Activated naive CD8-positive, alpha-beta T cell treated with anti-CD3 and anti-CD28 coated beads, Interleukin-2, amount 10 ng/mL, durations not matched to agents 7 days and 5 days (primary cell): ENCODE data around the gene GADD45GIP1. TPM values are rescaled to one million over a fixed set of nuclear protein-coding genes. Genes with fewer than 3 reads are reported as not detected.
"Not testable (repeated sequence)": the region's sequence is repeated elsewhere in the genome, so short reads cannot be mapped to it uniquely, and the experiment has no call there.

Source experiments
- ATAC-seq: fragments of 150-1000 bp; cut with Tn5 transposase; one replicate; pipeline ENCODE4 v1.10.0; 2021; ENCODE audit warnings: low read depth, moderate library complexity
- POLR2A ChIA-PET: fragments of 350-600 bp; sonication (Branson Sonifier 250); formaldehyde crosslinking; loops from one replicate; lab custom pipeline; 2021; ENCODE audit warnings: antibody characterized with exemption; lab: Charles Lee
- DNase-seq: peaks from one replicate; pipeline ENCODE4 v3.0.0; 2021
- H3K27ac Mint-ChIP-seq: one replicate; pipeline ENCODE4 v1.8.0; 2022; ENCODE audit warnings: mild to moderate bottlenecking, mixed read lengths
- H3K27me3 Mint-ChIP-seq: one replicate; pipeline ENCODE4 v1.8.0; 2022; ENCODE audit warnings: mild to moderate bottlenecking, moderate library complexity, mixed read lengths
- H3K36me3 Mint-ChIP-seq: one replicate; pipeline ENCODE4 v1.8.0; 2021; ENCODE audit warnings: mild to moderate bottlenecking, mixed read lengths
- H3K4me1 Mint-ChIP-seq: one replicate; pipeline ENCODE4 v1.8.0; 2021; ENCODE audit warnings: mixed read lengths
- H3K4me3 Mint-ChIP-seq: one replicate; pipeline ENCODE4 v1.8.0; 2022; ENCODE audit warnings: mild to moderate bottlenecking, moderate library complexity, mixed read lengths
- H3K9me3 Mint-ChIP-seq: one replicate; pipeline ENCODE4 v1.8.0; 2021; ENCODE audit warnings: mixed read lengths
- microRNA-seq: library from miRNA; unstranded; fragments of <30 nt; microRNA quantifications from one replicate; pipeline ENCODE4 v1.2.0, GENCODE V29; 2022
- total RNA-seq, 2 experiments: library from RNA; stranded (reverse); gene quantifications; one replicate each; pipeline ENCODE4 v1.2.3, GENCODE V29; 2021

Gene GADD45GIP1
- total RNA-seq, 2 experiments from 2014 or later, result 18.4 to 19.4 TPM

- Mint-ChIP-seq H3K27me3 (no peaks in the 10 kb centered on the region), H3K27ac (peak overlapping the region; percentile 87), H3K4me3 (peak overlapping the region; percentile 64), H3K4me1 (peaks cover 28% of the 10 kb centered on the region), H3K9me3 (no peaks in the 10 kb centered on the region), H3K36me3 (peaks cover 7% of the 10 kb centered on the region)
- POLR2A ChIA-PET, result interaction anchor here (1.0 to 1.4 kb wide), 3 partner anchors 8 to 47 kb away, joined by 3 read pairs; no protein-coding TSS in a partner anchor
- no peak for ATAC-seq
- DNase-seq, result no peak
Measured at GRCh38 chr19:12918253-12918652, 38.8 kb downstream of the GADD45GIP1 start.

DNA sequence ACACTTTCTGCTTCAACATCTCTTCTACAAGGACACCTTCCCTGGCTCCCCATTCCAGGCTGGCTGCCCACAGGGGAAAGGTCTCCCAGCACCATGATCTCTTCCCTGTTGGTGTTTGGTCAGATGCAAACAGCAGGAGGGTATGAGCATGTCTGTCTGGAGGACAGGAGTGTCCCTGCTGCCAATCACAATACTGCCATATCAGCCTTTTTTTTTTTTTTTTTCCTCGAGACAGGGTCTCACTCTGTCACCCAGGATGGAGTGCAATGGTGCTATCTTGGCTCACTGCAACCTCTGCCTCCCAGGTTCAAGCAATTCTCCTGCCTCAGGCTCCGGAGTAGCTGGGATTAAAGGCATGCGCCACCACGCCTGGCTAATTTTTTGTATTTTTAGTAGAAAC, 41.2 kb downstream of the GADD45GIP1 start:
- not testable (repeated sequence) for DNase-seq, H3K27me3 Mint-ChIP-seq, H3K4me3 Mint-ChIP-seq, H3K9me3 Mint-ChIP-seq, H3K36me3 Mint-ChIP-seq, ATAC-seq
- peaks cover 31% of the 10 kb centered on the region for H3K4me1 Mint-ChIP-seq
- H3K27ac Mint-ChIP-seq, result peak overlapping the region; percentile 61
- POLR2A ChIA-PET, result interaction anchor here (0.5 to 3.6 kb wide), 3 partner anchors 17 to 140 kb away, joined by 4 to 25 read pairs (median 18); partner anchors contain the start of genes CALR and FARSA

DNA sequence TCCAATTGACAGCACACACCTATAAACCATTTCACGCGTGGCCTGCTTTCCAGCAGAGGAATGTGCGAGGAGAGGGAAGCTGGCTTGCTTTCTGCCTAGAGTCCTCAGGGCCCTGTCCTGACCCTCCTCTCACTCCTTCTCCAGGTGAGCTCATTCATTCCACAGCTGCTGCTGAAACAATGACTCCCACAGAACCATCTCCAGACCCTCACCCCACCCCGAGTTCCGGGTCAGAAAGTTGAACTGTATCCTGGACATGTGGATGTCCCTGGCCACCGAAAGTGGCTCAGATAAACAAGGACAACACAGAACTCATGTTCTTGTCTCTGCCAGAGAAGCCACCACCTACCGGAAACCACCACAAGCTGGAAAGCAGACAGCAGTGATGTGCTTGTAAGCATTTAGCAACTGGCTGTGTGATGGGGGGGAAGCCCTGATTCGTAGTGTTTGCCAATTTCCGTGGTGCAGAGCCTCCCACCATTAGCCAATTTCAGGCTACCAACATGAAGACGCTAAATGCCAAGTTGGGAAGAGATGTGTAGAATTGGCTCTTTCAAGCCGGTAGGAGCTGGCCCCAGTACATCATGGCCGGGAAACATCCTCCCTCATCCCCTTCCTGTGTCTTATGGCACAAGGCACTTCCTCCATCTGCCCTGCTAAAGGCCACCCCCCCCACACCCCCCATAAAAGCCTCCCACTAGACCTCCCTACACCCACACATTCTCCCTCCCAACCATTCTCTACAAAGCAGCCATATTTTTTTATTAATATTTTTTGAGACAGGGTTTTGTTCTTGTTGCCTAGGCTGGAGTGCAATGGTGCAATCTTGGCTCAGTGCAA, 43.0 kb downstream of the GADD45GIP1 start:
- ATAC-seq (peak; percentile 88), DNase-seq (peak; percentile 61)
- peaks cover 28% of the 10 kb centered on the region for H3K4me1 Mint-ChIP-seq
- peak overlapping the region; percentile 97 for H3K27ac Mint-ChIP-seq
- no peaks in the 10 kb centered on the region for H3K27me3 Mint-ChIP-seq
- no peaks in the 10 kb centered on the region for H3K9me3 Mint-ChIP-seq
- peak overlapping the region; percentile 70 for H3K4me3 Mint-ChIP-seq
- H3K36me3 Mint-ChIP-seq, result no peaks in the 10 kb centered on the region
- POLR2A ChIA-PET, result interaction anchor here (0.6 to 3.6 kb wide), 13 partner anchors 10 to 51 kb away, joined by 3 to 27 read pairs (median 5); partner anchors contain the start of genes CALR, DNASE2, FARSA and GCDH

DNA sequence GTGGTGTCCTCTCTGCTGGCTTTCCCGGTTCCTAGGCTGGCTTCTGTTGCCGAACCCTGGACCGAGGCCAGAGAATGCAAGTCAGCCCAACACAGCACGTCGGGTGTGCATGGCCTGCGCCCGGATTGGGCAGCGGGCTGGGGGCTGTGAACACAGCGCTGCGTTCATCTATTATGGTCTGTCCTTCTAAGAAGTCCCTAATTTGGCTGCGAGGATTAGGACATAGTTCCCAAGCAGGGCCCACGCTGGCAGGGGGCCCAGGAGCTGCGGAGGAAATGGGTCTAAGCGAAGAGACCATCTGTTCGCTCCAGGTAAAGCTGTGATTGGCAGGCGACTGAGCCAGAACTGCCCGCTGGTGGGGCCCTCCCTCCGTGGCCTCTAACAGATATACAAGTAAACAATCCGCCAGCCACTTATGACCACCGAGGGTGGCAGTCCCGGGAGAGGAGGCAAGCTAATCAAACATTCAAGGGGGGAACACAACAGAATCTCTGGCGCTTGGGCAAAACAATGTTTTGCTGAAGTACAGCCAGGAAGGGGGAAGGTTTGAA, 43.9 kb downstream of the GADD45GIP1 start:
- Mint-ChIP-seq H3K27ac (peak overlapping the region; percentile 73), H3K4me1 (peaks cover 25% of the 10 kb centered on the region), H3K9me3 (no peaks in the 10 kb centered on the region), H3K27me3 (no peaks in the 10 kb centered on the region), H3K4me3 (no peak overlapping the region), H3K36me3 (no peaks in the 10 kb centered on the region)
- ATAC-seq (no peak), DNase-seq (no peak)
- POLR2A ChIA-PET, result interaction anchor here (0.6 to 3.6 kb wide), 10 partner anchors 11 to 40 kb away, joined by 3 to 27 read pairs (median 8); partner anchors contain the start of genes CALR, DNASE2, FARSA and GCDH

DNA sequence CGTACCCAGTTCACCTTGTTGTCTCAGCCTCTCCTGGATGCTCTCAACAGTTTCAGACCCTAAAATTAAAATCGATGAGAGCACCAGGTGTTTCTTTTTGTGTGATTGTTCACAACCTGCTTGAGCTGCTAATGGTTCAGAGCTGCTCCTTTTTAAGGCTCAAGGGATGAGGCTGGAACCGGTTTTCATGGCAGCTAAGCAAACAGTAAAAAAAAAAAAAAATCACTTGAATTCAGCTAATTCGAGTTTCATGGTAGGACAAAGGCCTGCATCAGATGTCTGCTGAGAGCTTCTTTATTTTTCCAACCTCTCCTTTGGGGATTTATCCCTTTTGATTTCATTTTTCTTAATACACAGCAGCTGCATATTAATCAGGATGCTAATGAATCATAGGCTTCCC, 44.5 kb downstream of the GADD45GIP1 start:
- Mint-ChIP-seq H3K27me3 (no peaks in the 10 kb centered on the region), H3K4me3 (no peak overlapping the region), H3K27ac (no peak overlapping the region), H3K9me3 (no peaks in the 10 kb centered on the region), H3K4me1 (peaks cover 25% of the 10 kb centered on the region), H3K36me3 (no peaks in the 10 kb centered on the region)
- ATAC-seq, result no peak
- POLR2A ChIA-PET, result interaction anchor here (3.4 to 3.6 kb wide), 2 partner anchors 21 to 26 kb away, joined by 25 to 27 read pairs; partner anchors contain the start of genes CALR and GCDH
- DNase-seq, result no peak

GRCh38 chr19:12907166-12907565, 49.9 kb downstream of the GADD45GIP1 start:
- Mint-ChIP-seq H3K4me3 (no peak overlapping the region), H3K9me3 (no peaks in the 10 kb centered on the region), H3K4me1 (peaks cover 5% of the 10 kb centered on the region), H3K36me3 (no peaks in the 10 kb centered on the region), H3K27ac (no peak overlapping the region), H3K27me3 (no peaks in the 10 kb centered on the region)
- DNase-seq (no peak), ATAC-seq (no peak)
- POLR2A ChIA-PET, result interaction anchor here (1.5 kb wide), 1 partner anchor 16 kb away, joined by 3 read pairs; the partner anchor contains the start of gene GCDH

Small RNA genes lying within 50 kb of the gene (microRNA-seq; reads per million reads assigned to microRNA genes)
- not detected for gene MIR5695
- gene MIR6515, result 2.8 reads per million

Other genes with a start within 250 kb of the GADD45GIP1 start
- gene TNPO2, start 233.3 kb downstream of the GADD45GIP1 start, total RNA-seq, result 10 to 100 TPM; 80.8 to 81.9 TPM
- gene TRIR, start 222.5 kb downstream of the GADD45GIP1 start, total RNA-seq, result 100 to 1,000 TPM; 213 to 214 TPM
- 10 to 100 TPM; 46.4 to 47.2 TPM for gene GET3, start 219.7 kb downstream of the GADD45GIP1 start, total RNA-seq
- not detected for gene BEST2, start 205.4 kb downstream of the GADD45GIP1 start, total RNA-seq
- gene HOOK2, start 181.7 kb downstream of the GADD45GIP1 start, total RNA-seq, result 10 to 100 TPM; 20.0 to 20.3 TPM
- 10 to 100 TPM; 82.7 to 84.6 TPM for gene JUNB, start 165.7 kb downstream of the GADD45GIP1 start, total RNA-seq
- 100 to 1,000 TPM; 170 to 181 TPM for gene PRDX2, start 155.4 kb downstream of the GADD45GIP1 start, total RNA-seq
- 10 to 100 TPM in 1 of 2 experiments, 1 to 10 TPM in 1; 5.8 to 10.8 TPM for gene THSD8, start 155.2 kb downstream of the GADD45GIP1 start, total RNA-seq
- gene RNASEH2A, start 150.6 kb downstream of the GADD45GIP1 start, total RNA-seq, result 10 to 100 TPM; 46.2 to 47.8 TPM
- not detected for gene RTBDN, start 122.6 kb downstream of the GADD45GIP1 start, total RNA-seq
- gene MAST1, start 118.7 kb downstream of the GADD45GIP1 start, total RNA-seq, result 1 to 10 TPM; 1.8 to 2.6 TPM
- gene DNASE2, start 75.8 kb downstream of the GADD45GIP1 start, total RNA-seq, result 10 to 100 TPM; 29.0 to 30.4 TPM
- gene KLF1, start 70.0 kb downstream of the GADD45GIP1 start, total RNA-seq, result under 1 TPM in 1 of 2 experiments, not detected in 1; 0.19 TPM
- gene GCDH, start 66.1 kb downstream of the GADD45GIP1 start, total RNA-seq, result 10 to 100 TPM; 39.7 to 43.4 TPM
- gene SYCE2, start 37.9 kb downstream of the GADD45GIP1 start, total RNA-seq, result 1 to 10 TPM; 3.6 to 4.4 TPM
- gene FARSA, start 23.5 kb downstream of the GADD45GIP1 start, total RNA-seq, result 10 to 100 TPM; 69.2 to 73.3 TPM
- gene CALR, start 18.6 kb downstream of the GADD45GIP1 start, total RNA-seq, result 100 to 1,000 TPM; 522 to 531 TPM
- gene RAD23A, start 11.4 kb downstream of the GADD45GIP1 start, total RNA-seq, result 100 to 1,000 TPM; 128 to 141 TPM
- not detected for gene DAND5, start 12.4 kb upstream of the GADD45GIP1 start, total RNA-seq
- 1 to 10 TPM; 1.5 to 2.5 TPM for gene NFIX, start 38.3 kb upstream of the GADD45GIP1 start, total RNA-seq
- 1 to 10 TPM; 3.7 TPM for gene LYL1, start 145.6 kb upstream of the GADD45GIP1 start, total RNA-seq
- gene TRMT1, start 159.5 kb upstream of the GADD45GIP1 start, total RNA-seq, result 10 to 100 TPM; 54.3 to 55.8 TPM
- gene NACC1, start 161.0 kb upstream of the GADD45GIP1 start, total RNA-seq, result 10 to 100 TPM; 56.3 to 57.2 TPM
- gene STX10, start 193.2 kb upstream of the GADD45GIP1 start, total RNA-seq, result 10 to 100 TPM; 67.1 to 69.9 TPM
- 100 to 1,000 TPM; 167 to 178 TPM for gene IER2, start 193.2 kb upstream of the GADD45GIP1 start, total RNA-seq